HG03469 (cell line): ENCODE results near the gene VENTX.
"Not testable (repeated sequence)": the region's sequence is repeated elsewhere in the genome, so short reads cannot be mapped to it uniquely, and the experiment has no call there.

Experiments used
- ATAC-seq: cut with Tn5 transposase; IDR thresholded peaks from one replicate; pipeline ENCODE4 v1.9.1; 2021; ENCODE audit warnings: mild to moderate bottlenecking, moderate library complexity, moderate number of reproducible peaks; ENCODE audit not compliant: unreplicated experiment

Gene VENTX

GRCh38 chr10:133253361-133253955 lies 15.8 kb downstream of the VENTX start:
- no peak for ATAC-seq

- ATAC-seq, result no peak
Observed at GRCh38 chr10:133254421-133255120, 16.9 kb downstream of the VENTX start.

GRCh38 chr10:133255323-133255722 lies 17.7 kb downstream of the VENTX start:
- no peak for ATAC-seq

GRCh38 chr10:133257489-133258065 lies 19.9 kb downstream of the VENTX start:
- no peak for ATAC-seq

GRCh38 chr10:133258066-133258817 lies 20.6 kb downstream of the VENTX start:
- ATAC-seq, result no peak

- no peak for ATAC-seq
Observed at GRCh38 chr10:133258818-133259601, 21.4 kb downstream of the VENTX start.

- no peak for ATAC-seq
Observed at GRCh38 chr10:133259602-133259989, 21.9 kb downstream of the VENTX start.

- ATAC-seq, result peak; percentile 38
Observed at GRCh38 chr10:133260895-133261725, 23.5 kb downstream of the VENTX start.

- peak; percentile 27 for ATAC-seq
Observed at GRCh38 chr10:133261726-133262325, 24.2 kb downstream of the VENTX start.

- no peak for ATAC-seq
Observed at GRCh38 chr10:133262696-133263095, 25.0 kb downstream of the VENTX start.

- ATAC-seq, result no peak
Observed at GRCh38 chr10:133263674-133264073, 26.0 kb downstream of the VENTX start.

GRCh38 chr10:133264461-133264860 lies 26.8 kb downstream of the VENTX start:
- ATAC-seq, result no peak

GRCh38 chr10:133265052-133265451 lies 27.4 kb downstream of the VENTX start:
- not testable (repeated sequence) for ATAC-seq

GRCh38 chr10:133266056-133266795 lies 28.6 kb downstream of the VENTX start:
- no peak for ATAC-seq

- no peak for ATAC-seq
Observed at GRCh38 chr10:133267293-133267692, 29.6 kb downstream of the VENTX start.

- ATAC-seq, result no peak
Observed at GRCh38 chr10:133267829-133268228, 30.2 kb downstream of the VENTX start.

- ATAC-seq, result no peak
Observed at GRCh38 chr10:133268532-133268931, 30.9 kb downstream of the VENTX start.

GRCh38 chr10:133269367-133269766 lies 31.7 kb downstream of the VENTX start:
- ATAC-seq, result no peak

GRCh38 chr10:133270204-133270603 lies 32.5 kb downstream of the VENTX start:
- no peak for ATAC-seq
